ENCODE measurements around the gene TSPAN9.

Gene TSPAN9

DNA sequence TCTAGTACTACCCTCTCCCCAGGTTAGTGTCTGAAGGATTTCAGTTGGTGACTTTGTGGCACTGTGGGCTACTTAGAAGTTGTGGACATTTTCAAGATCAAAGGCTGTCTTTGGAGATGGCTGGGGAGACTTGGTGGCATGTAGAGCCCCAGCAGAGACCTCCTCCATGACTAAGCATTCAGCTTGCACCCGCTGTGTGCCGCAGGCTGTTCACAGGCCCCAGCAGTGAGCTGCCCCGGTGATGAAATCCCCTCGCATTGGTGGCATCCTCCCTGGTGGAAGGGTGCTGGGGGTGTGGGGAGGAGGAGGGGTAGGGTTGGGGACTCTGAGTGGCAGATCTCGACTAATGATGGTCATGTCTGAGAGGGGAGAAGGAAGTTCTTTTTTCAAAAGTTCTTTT is 173.9 kb downstream of the TSPAN9 start:
- DNase-seq (ENCODE audit: low spot score): no peak
- no peak for TF ChIP-seq CTCF (IDR thresholded peaks at IDR 0.05; ENCODE audit: extremely low read depth, missing control alignments)

- no peak for DNase-seq (ENCODE audit: low spot score)
- TF ChIP-seq CTCF (IDR thresholded peaks at IDR 0.05; ENCODE audit: extremely low read depth, missing control alignments): no peak
These were observed 174.5 kb downstream of the TSPAN9 start for GRCh38 chr12:3251691-3252090.

DNA sequence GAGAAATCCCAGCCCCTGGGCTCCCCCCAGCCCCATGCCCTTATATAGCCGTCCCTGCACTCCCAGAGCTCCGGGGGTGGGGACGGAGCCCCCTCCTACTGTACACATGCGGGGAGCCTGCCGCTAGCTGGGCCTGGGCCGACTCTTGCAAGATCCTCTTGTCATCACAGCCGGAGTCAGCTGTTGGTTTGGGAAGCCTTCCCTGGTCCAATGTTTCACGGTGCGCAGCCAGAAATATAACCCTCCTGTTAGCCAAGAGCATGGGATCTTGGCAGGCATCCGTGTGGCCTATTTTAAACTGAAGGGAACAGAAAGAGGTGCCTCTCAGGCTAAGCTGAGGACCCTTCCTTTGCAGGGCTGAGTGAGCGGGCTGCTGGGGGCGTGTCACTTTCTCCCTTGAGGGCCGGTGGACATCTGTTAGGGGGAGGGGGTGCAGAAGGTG is 175.3 kb downstream of the TSPAN9 start:
- no peak for DNase-seq (ENCODE audit: low spot score)
- TF ChIP-seq CTCF (IDR thresholded peaks at IDR 0.05; ENCODE audit: extremely low read depth, missing control alignments): no peak

GRCh38 chr12:3253682-3254275 is 176.6 kb downstream of the TSPAN9 start:
- TF ChIP-seq CTCF (IDR thresholded peaks at IDR 0.05; ENCODE audit: extremely low read depth, missing control alignments): no peak
- no peak for DNase-seq (ENCODE audit: low spot score)

- DNase-seq (ENCODE audit: low spot score): no peak
- no peak for TF ChIP-seq CTCF (IDR thresholded peaks at IDR 0.05; ENCODE audit: extremely low read depth, missing control alignments)
These were observed 177.9 kb downstream of the TSPAN9 start for GRCh38 chr12:3255057-3255456.

DNA sequence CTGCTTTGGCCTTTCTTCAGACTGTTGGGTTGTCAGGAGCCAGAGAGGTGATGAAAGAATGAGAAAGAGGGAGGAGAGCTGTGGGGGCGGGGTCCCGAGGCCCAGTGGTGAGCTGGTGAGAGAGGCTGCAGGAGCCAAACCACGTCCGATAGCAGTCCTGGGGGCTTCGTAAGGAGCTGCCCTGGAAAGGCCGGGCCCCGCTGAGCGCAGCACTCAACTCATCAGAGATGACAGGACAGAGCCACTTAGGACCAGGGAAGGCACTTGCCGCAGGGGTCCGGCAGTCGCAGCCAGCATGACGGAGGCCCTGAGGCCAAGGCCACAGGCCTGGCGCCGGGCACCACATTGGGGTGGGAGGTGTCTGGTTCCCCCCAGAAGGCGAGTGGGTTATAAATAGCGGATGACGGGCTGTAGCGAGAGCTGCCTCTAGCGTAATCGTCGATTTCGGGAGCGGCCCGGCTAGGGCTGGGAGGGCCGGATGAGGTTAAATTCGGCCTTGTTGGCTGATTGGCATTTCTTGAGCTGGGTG is 179.0 kb downstream of the TSPAN9 start:
- DNase-seq (ENCODE audit: low spot score): no peak
- no peak for TF ChIP-seq CTCF (IDR thresholded peaks at IDR 0.05; ENCODE audit: extremely low read depth, missing control alignments)

GRCh38 chr12:3257411-3257810 is 180.2 kb downstream of the TSPAN9 start:
- DNase-seq (ENCODE audit: low spot score): no peak
- TF ChIP-seq CTCF (IDR thresholded peaks at IDR 0.05; ENCODE audit: extremely low read depth, missing control alignments): no peak

Measured in GM20000 (cell line).